ENCODE measurements around the gene TMEM101. TPM values are rescaled to one million over a fixed set of nuclear protein-coding genes. Genes with fewer than 3 reads are reported as not detected.

The TMEM101 gene
- polyA plus RNA-seq, 1 of the 3 experiments (the other 2 are of a cell fraction): 62.9 TPM

- ChIA-PET CTCF (interaction anchor here (1.3 kb wide), 1 partner anchor 17 kb away, joined by 3 read pairs; no protein-coding TSS in a partner anchor), POLR2A (no interaction called here)
- TF ChIP-seq RFX5 (IDR thresholded peaks at IDR 0.05; ENCODE audit: low read length) (no peak), GABPA (IDR thresholded peaks at IDR 0.05; ENCODE audit: low read depth) (no peak), FOSL2 (IDR thresholded peaks at IDR 0.05; ENCODE audit: borderline replicate concordance, low read depth) (no peak), JUND (IDR thresholded peaks at IDR 0.05) (no peak), PBX3 (IDR thresholded peaks at IDR 0.05) (no peak), TEAD4 (IDR thresholded peaks at IDR 0.05; ENCODE audit: borderline replicate concordance, insufficient read depth) (no peak), CHD2 (IDR thresholded peaks at IDR 0.05; ENCODE audit: low read length, partially characterized antibody) (no peak), ELF1 (IDR thresholded peaks at IDR 0.05) (no peak), NRF1 (IDR thresholded peaks at IDR 0.05; ENCODE audit: low read depth, low read length) (no peak), TCF12 (IDR thresholded peaks at IDR 0.05) (no peak)
- TF ChIP-seq, protein P1, sequence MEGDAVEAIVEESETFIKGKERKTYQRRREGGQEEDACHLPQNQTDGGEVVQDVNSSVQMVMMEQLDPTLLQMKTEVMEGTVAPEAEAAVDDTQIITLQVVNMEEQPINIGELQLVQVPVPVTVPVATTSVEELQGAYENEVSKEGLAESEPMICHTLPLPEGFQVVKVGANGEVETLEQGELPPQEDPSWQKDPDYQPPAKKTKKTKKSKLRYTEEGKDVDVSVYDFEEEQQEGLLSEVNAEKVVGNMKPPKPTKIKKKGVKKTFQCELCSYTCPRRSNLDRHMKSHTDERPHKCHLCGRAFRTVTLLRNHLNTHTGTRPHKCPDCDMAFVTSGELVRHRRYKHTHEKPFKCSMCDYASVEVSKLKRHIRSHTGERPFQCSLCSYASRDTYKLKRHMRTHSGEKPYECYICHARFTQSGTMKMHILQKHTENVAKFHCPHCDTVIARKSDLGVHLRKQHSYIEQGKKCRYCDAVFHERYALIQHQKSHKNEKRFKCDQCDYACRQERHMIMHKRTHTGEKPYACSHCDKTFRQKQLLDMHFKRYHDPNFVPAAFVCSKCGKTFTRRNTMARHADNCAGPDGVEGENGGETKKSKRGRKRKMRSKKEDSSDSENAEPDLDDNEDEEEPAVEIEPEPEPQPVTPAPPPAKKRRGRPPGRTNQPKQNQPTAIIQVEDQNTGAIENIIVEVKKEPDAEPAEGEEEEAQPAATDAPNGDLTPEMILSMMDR (IDR thresholded peaks at IDR 0.05): no peak
- TF ChIP-seq, protein P2, sequence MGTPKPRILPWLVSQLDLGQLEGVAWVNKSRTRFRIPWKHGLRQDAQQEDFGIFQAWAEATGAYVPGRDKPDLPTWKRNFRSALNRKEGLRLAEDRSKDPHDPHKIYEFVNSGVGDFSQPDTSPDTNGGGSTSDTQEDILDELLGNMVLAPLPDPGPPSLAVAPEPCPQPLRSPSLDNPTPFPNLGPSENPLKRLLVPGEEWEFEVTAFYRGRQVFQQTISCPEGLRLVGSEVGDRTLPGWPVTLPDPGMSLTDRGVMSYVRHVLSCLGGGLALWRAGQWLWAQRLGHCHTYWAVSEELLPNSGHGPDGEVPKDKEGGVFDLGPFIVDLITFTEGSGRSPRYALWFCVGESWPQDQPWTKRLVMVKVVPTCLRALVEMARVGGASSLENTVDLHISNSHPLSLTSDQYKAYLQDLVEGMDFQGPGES (IDR thresholded peaks at IDR 0.05; ENCODE audit: low read depth, low read length): no peak
- TF ChIP-seq, protein P3, sequence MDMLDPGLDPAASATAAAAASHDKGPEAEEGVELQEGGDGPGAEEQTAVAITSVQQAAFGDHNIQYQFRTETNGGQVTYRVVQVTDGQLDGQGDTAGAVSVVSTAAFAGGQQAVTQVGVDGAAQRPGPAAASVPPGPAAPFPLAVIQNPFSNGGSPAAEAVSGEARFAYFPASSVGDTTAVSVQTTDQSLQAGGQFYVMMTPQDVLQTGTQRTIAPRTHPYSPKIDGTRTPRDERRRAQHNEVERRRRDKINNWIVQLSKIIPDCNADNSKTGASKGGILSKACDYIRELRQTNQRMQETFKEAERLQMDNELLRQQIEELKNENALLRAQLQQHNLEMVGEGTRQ (IDR thresholded peaks at IDR 0.05; ENCODE audit: borderline replicate concordance, low read depth, low read length): no peak
- Histone ChIP-seq H3K4me2 (no peak overlapping the region), H2AFZ (ENCODE audit: low read depth) (no peak overlapping the region), H3K79me2 (ENCODE audit: insufficient read depth) (no peaks in the 10 kb centered on the region), H3K4me3 (ENCODE audit: low read depth in 2 of 2, low read length in 1 of 2) (no peak overlapping the region), H3K36me3 (replicated peaks in 1 of 2; ENCODE audit: control insufficient read depth in 1 of 2, insufficient read depth in 2 of 2, low read length in 1 of 2) (no peaks in the 10 kb centered on the region), H3K9me3 (no peaks in the 10 kb centered on the region), H3F3A (replicated peaks; ENCODE audit: insufficient read depth) (no peaks in the 10 kb centered on the region), H3K9ac (no peak overlapping the region), H3K9me2 (no peaks in the 10 kb centered on the region), H3K27me3 (ENCODE audit: insufficient read depth) (peaks cover 10% of the 10 kb centered on the region; the same call in 1 of the 2 replicates), H3K27ac (ENCODE audit: low read depth in 2 of 2, low read length in 1 of 2) (no peak overlapping the region), H4K20me1 (ENCODE audit: insufficient read depth) (no peaks in the 10 kb centered on the region), H3K4me1 (ENCODE audit: control insufficient read depth in 1 of 2, insufficient read depth in 2 of 2, low read depth in 1 of 2, low read length in 1 of 2) (peaks cover 0 to 21% of the 10 kb centered on the region in 2 experiments; a peak in 2 of 4 replicates)
- DNase-seq: no peak
- WGBS (ENCODE audit: low lambda C conversion rate): 63% methylated on average over 9 of the region's 9 CpGs
Measured at GRCh38 chr17:43976963-43977837, 37.6 kb downstream of the TMEM101 start.

All from SK-N-SH (cell line).